H1 (cell line): ENCODE results near the gene NOL9. TPM values are rescaled to one million over a fixed set of nuclear protein-coding genes. Genes with fewer than 3 reads are reported as not detected.

Experiments
- CTCF ChIA-PET: fragments of 300-600 bp; sonication (Branson Sonifier 250); formaldehyde crosslinking; loops from one replicate; lab custom pipeline; 2021; ENCODE audit not compliant: partially characterized antibody; lab: Charles Lee
- POLR2A ChIA-PET: fragments of 300-600 bp; sonication (Branson Sonifier 250); formaldehyde crosslinking; loops from one replicate; lab custom pipeline; 2021; ENCODE audit warnings: inconsistent platforms; ENCODE audit not compliant: partially characterized antibody; lab: Charles Lee
- DNase-seq, 2 experiments: peaks; one replicate each; pipeline versions ENCODE4 v3.0.0 to v3.0.0-alpha.2; 2010 to 2022; ENCODE audit warnings: low spot score in 2 of 2, low read depth in 1 of 2, mixed read lengths in 1 of 2
- FAIRE-seq: peaks from 2 replicates; lab custom pipeline; 2011; peaks lifted over from hg19 to GRCh38; lab: Jason Lieb, UNC
- H2AFZ ChIP-seq: 2 replicates; pipeline ENCODE4 v1.8.1; 2012; ENCODE audit warnings: low read length, inconsistent platforms
- H2AK5ac ChIP-seq: 2 replicates; pipeline ENCODE4 v1.6.1; 2013; ENCODE audit warnings: low read depth, low read length
- H2BK120ac ChIP-seq: replicated peaks from 2 replicates; pipeline ENCODE3; 2013; ENCODE audit warnings: low read depth, low read length, inconsistent platforms
- H2BK12ac ChIP-seq: 2 replicates; pipeline ENCODE4 v1.6.1; 2013; ENCODE audit warnings: low read depth, low read length
- H2BK15ac ChIP-seq: 2 replicates; pipeline ENCODE4 v1.6.1; 2013; ENCODE audit warnings: low read length
- H2BK20ac ChIP-seq: 2 replicates; pipeline ENCODE4 v1.6.1; 2013; ENCODE audit warnings: low read length
- H2BK5ac ChIP-seq: 2 replicates; pipeline ENCODE4 v1.6.1; 2013; ENCODE audit warnings: low read depth, low read length
- H3K14ac ChIP-seq: 2 replicates; pipeline ENCODE4 v1.6.1; 2013; ENCODE audit warnings: inconsistent platforms; ENCODE audit not compliant: insufficient read length
- H3K18ac ChIP-seq: 2 replicates; pipeline ENCODE4 v1.6.1; 2013; ENCODE audit warnings: low read length; ENCODE audit errors: extremely low read depth
- H3K23ac ChIP-seq: 2 replicates; pipeline ENCODE4 v1.6.1; 2013; ENCODE audit warnings: inconsistent platforms; ENCODE audit not compliant: insufficient read length
- H3K23me2 ChIP-seq: 2 replicates; pipeline ENCODE4 v1.6.1; 2013; ENCODE audit warnings: low read depth, low read length
- H3K27ac ChIP-seq: 2 replicates; pipeline ENCODE4 v1.6.1; 2011; ENCODE audit warnings: low read depth, low read length, inconsistent platforms
- H3K27me3 ChIP-seq, 4 experiments: replicated peaks in 1 of 4; 1 replicate in 1 of 4; 2 replicates in 3 of 4; pipeline versions ENCODE4 v1.6.1 to v1.8.1; 2011 to 2013; ENCODE audit warnings: low read length in 3 of 4, mild to moderate bottlenecking in 3 of 4, inconsistent platforms in 2 of 4, mixed read lengths in 2 of 4, moderate library complexity in 1 of 4; ENCODE audit not compliant: control insufficient read depth in 3 of 4, insufficient read depth in 3 of 4; ENCODE audit errors: extremely low read depth in 1 of 4
- H3K36me3 ChIP-seq, 4 experiments: 2 replicates each; pipeline versions ENCODE4 v1.6.1 to v1.8.1; 2011 to 2013; ENCODE audit warnings: mild to moderate bottlenecking in 4 of 4, low read length in 3 of 4, moderate library complexity in 2 of 4, control low read depth in 1 of 4, inconsistent platforms in 1 of 4; ENCODE audit not compliant: insufficient read depth in 4 of 4, control insufficient read depth in 2 of 4
- H3K4ac ChIP-seq: replicated peaks from 2 replicates; pipeline ENCODE3; 2013; ENCODE audit warnings: low read length, low read depth, mixed read lengths, inconsistent platforms; ENCODE audit not compliant: insufficient read length
- H3K4me1 ChIP-seq, 4 experiments: replicated peaks in 1 of 4; 1 replicate in 1 of 4; 2 replicates in 3 of 4; pipeline versions ENCODE4 v1.6.1 to v1.8.1; 2011 to 2013; ENCODE audit warnings: low read length in 3 of 4, inconsistent platforms in 2 of 4, mixed read lengths in 1 of 4; ENCODE audit not compliant: insufficient read depth in 4 of 4, control insufficient read depth in 3 of 4
- H3K4me2 ChIP-seq, 2 experiments: 2 replicates each; pipeline versions ENCODE4 v1.6.1 to v1.8.1; 2011 to 2013; ENCODE audit warnings: low read depth in 2 of 2, low read length in 2 of 2, control low read depth in 1 of 2, inconsistent platforms in 1 of 2, mild to moderate bottlenecking in 1 of 2; ENCODE audit not compliant: insufficient read depth in 1 of 2
- H3K4me3 ChIP-seq, 4 experiments: fragments of 200-600, 300-600 bp in 1 of 4; sonication (generic), shearing (Covaris generic), sonication (Bioruptor Twin) in 1 of 4; 2 replicates each; pipeline versions ENCODE4 v1.5.1 to v1.8.1; 2011 to 2016; ENCODE audit warnings: low read length in 4 of 4, low read depth in 3 of 4, control low read depth in 2 of 4, inconsistent platforms in 2 of 4, mild to moderate bottlenecking in 2 of 4, mixed read lengths in 1 of 4, moderate library complexity in 1 of 4; ENCODE audit not compliant: insufficient read depth in 2 of 4; ENCODE audit errors: extremely low read depth in 1 of 4
- H3K56ac ChIP-seq: replicated peaks from 2 replicates; pipeline ENCODE3; 2013; ENCODE audit warnings: low read depth, mild to moderate bottlenecking, mixed read lengths, low read length, inconsistent platforms; ENCODE audit not compliant: insufficient read length
- H3K79me1 ChIP-seq: 2 replicates; pipeline ENCODE4 v1.6.1; 2013; ENCODE audit warnings: low read depth, low read length, control low read depth
- H3K79me2 ChIP-seq, 2 experiments: 2 replicates each; pipeline versions ENCODE4 v1.6.1 to v1.8.1; 2012 to 2013; ENCODE audit warnings: low read length in 2 of 2, mild to moderate bottlenecking in 2 of 2, inconsistent platforms in 1 of 2; ENCODE audit not compliant: insufficient read depth in 2 of 2, control insufficient read depth in 1 of 2
- H3K9ac ChIP-seq, 4 experiments: replicated peaks in 1 of 4; 1 replicate in 1 of 4; 2 replicates in 3 of 4; pipeline versions ENCODE4 v1.6.1 to v1.8.1; 2011 to 2013; ENCODE audit warnings: low read depth in 3 of 4, low read length in 3 of 4, control low read depth in 2 of 4, mild to moderate bottlenecking in 2 of 4, moderate library complexity in 2 of 4, inconsistent platforms in 1 of 4; ENCODE audit errors: extremely low read depth in 1 of 4
- H3K9me3 ChIP-seq, 2 experiments: 2 replicates each; pipeline versions ENCODE4 v1.6.1 to v1.8.1; 2012 to 2013; ENCODE audit warnings: mild to moderate bottlenecking in 2 of 2, moderate library complexity in 2 of 2, control low read depth in 1 of 2, inconsistent platforms in 1 of 2, low read depth in 1 of 2, low read length in 1 of 2, mixed read lengths in 1 of 2; ENCODE audit not compliant: insufficient read depth in 2 of 2
- H4K20me1 ChIP-seq, 2 experiments: replicated peaks in 1 of 2; 2 replicates each; pipeline versions ENCODE3 to v1.8.1; 2011 to 2013; ENCODE audit warnings: inconsistent platforms in 2 of 2, low read length in 2 of 2, mild to moderate bottlenecking in 1 of 2; ENCODE audit not compliant: insufficient read depth in 2 of 2, control insufficient read depth in 1 of 2
- H4K5ac ChIP-seq: 2 replicates; pipeline ENCODE4 v1.6.1; 2013; ENCODE audit warnings: low read length, low read depth, mixed read lengths, inconsistent platforms; ENCODE audit not compliant: insufficient read length
- H4K8ac ChIP-seq: 2 replicates; pipeline ENCODE4 v1.8.0; 2013; ENCODE audit warnings: mild to moderate bottlenecking, moderate library complexity, low read length, inconsistent platforms; ENCODE audit not compliant: insufficient read depth; ENCODE audit errors: extremely low read depth
- H4K91ac ChIP-seq: replicated peaks from 2 replicates; pipeline ENCODE3; 2013; ENCODE audit warnings: low read length, mixed read lengths, inconsistent platforms; ENCODE audit not compliant: insufficient read length
- CEBPB ChIP-seq: IDR thresholded peaks from 2 replicates; pipeline ENCODE4 v1.6.1; 2012; ENCODE audit warnings: low read depth, low read length
- CHD2 ChIP-seq: IDR thresholded peaks from 2 replicates; pipeline ENCODE4 v1.6.1; 2012; ENCODE audit warnings: low read length, improper control_type of control experiment
- CREB1 ChIP-seq: IDR thresholded peaks from 2 replicates; pipeline ENCODE4 v1.6.1; 2012; ENCODE audit warnings: inconsistent platforms
- GTF2F1 ChIP-seq: IDR thresholded peaks from 2 replicates; pipeline ENCODE4 v1.6.1; 2012; ENCODE audit warnings: low read depth, low read length, improper control_type of control experiment, borderline replicate concordance
- HDAC6 ChIP-seq: IDR thresholded peaks from one replicate; pipeline ENCODE4 v1.7.1; 2012; ENCODE audit warnings: low read depth, mild to moderate bottlenecking, inconsistent platforms, low read length, moderate library complexity
- NANOG ChIP-seq: IDR thresholded peaks from 2 replicates; pipeline ENCODE4 v1.6.1; 2011; ENCODE audit warnings: low read length, low read depth, mild to moderate bottlenecking, inconsistent platforms; ENCODE audit not compliant: insufficient read depth, poor library complexity, severe bottlenecking
- POLR2A ChIP-seq, 2 experiments: IDR thresholded peaks; 1 replicate in 1 of 2; 2 replicates in 1 of 2; pipeline ENCODE4 v1.6.1; 2011; ENCODE audit warnings: low read depth in 2 of 2, low read length in 2 of 2, mild to moderate bottlenecking in 2 of 2; ENCODE audit errors: control extremely low read depth in 1 of 2
- RFX5 ChIP-seq: IDR thresholded peaks from 2 replicates; pipeline ENCODE4 v1.6.1; 2011; ENCODE audit warnings: low read depth, low read length, improper control_type of control experiment, borderline replicate concordance
- SIN3A ChIP-seq, 2 experiments: IDR thresholded peaks in 1 of 2; conservative IDR thresholded peaks in 1 of 2; 2 replicates each; pipeline ENCODE4 v1.6.1; 2011 to 2012; ENCODE audit warnings: low read length in 2 of 2, improper control_type of control experiment in 1 of 2, low read depth in 1 of 2, mild to moderate bottlenecking in 1 of 2
- SIRT6 ChIP-seq: IDR thresholded peaks from one replicate; pipeline ENCODE4 v1.7.1; 2012; ENCODE audit warnings: low read length, inconsistent platforms
- SP4 ChIP-seq: IDR thresholded peaks from 2 replicates; pipeline ENCODE4 v1.6.1; 2012; ENCODE audit warnings: low read length, inconsistent platforms
- WGBS, 2 experiments: shearing (Covaris generic) in 1 of 2; methylation state at CpG; one replicate each; pipeline versions ENCODE4 v1.1.6 to v1.1.7; 2013 to 2015; ENCODE audit warnings: low lambda C conversion rate in 2 of 2, mixed read lengths in 2 of 2, inconsistent platforms in 1 of 2, low coverage in 1 of 2, missing lambda C conversion rate in 1 of 2; ENCODE audit not compliant: insufficient replicate concordance in 2 of 2, insufficient coverage in 1 of 2, insufficient read length in 1 of 2; ENCODE audit errors: extremely low coverage in 1 of 2, missing lambda C conversion rate in 1 of 2; 5-methylcytosine and 5-hydroxymethylcytosine counted together
- polyA plus RNA-seq, 7 experiments: library from polyadenylated mRNA; depleted of rRNA in 3 of 7; stranded (reverse) in 5 of 7; unstranded in 2 of 7; fragments of >200 nt in 5 of 7; fragments of 200-250 nt in 2 of 7; gene quantifications; 1 replicate in 5 of 7; 2 replicates in 1 of 7; 4 replicates in 1 of 7; pipeline versions ENCODE4 v1.2.1 to v1.2.3, GENCODE V29; 2011 to 2013; ENCODE audit warnings: missing spikeins in 2 of 7, mixed read lengths in 2 of 7
- total RNA-seq: library from RNA; stranded (reverse); fragmentation: NEBNext Ultra II Directional; extraction: Animal tissue kit (Norgen Biotek cat#: 25700); gene quantifications from 2 replicates; pipeline ENCODE4 v1.2.1, GENCODE V29; 2021
- TF ChIP-seq, protein P1 (sequence below): IDR thresholded peaks from 2 replicates; pipeline ENCODE4 v1.6.1; 2012; ENCODE audit warnings: inconsistent platforms
- TF ChIP-seq, protein P2 (sequence below): IDR thresholded peaks from 2 replicates; pipeline ENCODE4 v1.6.1; 2011; ENCODE audit warnings: low read length, improper control_type of control experiment

NOL9 gene
- total and polyA plus RNA-seq, 2 of the 8 experiments (the other 6 are each of a cell fraction or from before 2014, with no cell fraction given), result 17.1 to 38.1 TPM

DNA sequence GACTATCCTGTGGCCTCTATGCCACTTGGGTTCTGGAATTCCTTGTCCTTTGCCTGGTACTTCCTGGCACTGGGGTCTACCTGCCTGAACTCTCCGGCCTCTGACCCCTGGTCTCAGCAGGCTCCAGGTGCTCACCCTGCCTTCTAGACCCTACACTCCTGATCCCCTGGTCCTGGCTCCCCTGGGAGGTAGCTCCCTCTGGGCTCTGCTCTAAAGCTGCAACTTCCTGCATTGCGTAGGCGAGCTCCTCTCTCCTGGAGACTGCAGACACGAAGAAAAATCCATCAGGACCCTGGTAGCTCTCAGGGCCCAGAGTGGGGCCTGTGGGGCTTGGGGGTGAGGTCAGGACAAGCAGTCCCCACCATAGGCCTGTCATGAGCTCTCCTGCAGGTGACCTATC lies 55.0 kb downstream of the NOL9 start:
- POLR2A ChIA-PET, result interaction anchor here (0.7 to 1.5 kb wide), 5 partner anchors 13 to 104 kb away, joined by 3 to 4 read pairs (median 4); no protein-coding TSS in a partner anchor
- Histone ChIP-seq H3K4me3 (no peak overlapping the region), H3K56ac (no peak overlapping the region), H3K4ac (peak overlapping the region; percentile 51), H3K9ac (no peak overlapping the region), H2BK120ac (no peak overlapping the region), H3K27me3 (peaks cover 0 to 31% (median 20%) of the 10 kb centered on the region in 4 experiments; a peak in 5 of 7 replicates), H3K9me3 (no peaks in the 10 kb centered on the region), H2AFZ (no peak overlapping the region), H3K23ac (no peak overlapping the region), H4K91ac (no peak overlapping the region), H2BK15ac (no peak overlapping the region), H4K8ac (no peak overlapping the region), H3K4me1 (peaks cover 0 to 27% (median 14%) of the 10 kb centered on the region in 4 experiments; a peak in 6 of 7 replicates), H3K27ac (no peak overlapping the region), H3K14ac (no peak overlapping the region), H2BK12ac (no peak overlapping the region), H3K36me3 (no peaks in the 10 kb centered on the region), H2BK20ac (no peak overlapping the region), H2BK5ac (no peak overlapping the region), H2AK5ac (no peak overlapping the region), H3K79me1 (no peaks in the 10 kb centered on the region; the same call in 1 of the 2 replicates), H3K4me2 (no peak overlapping the region), H4K20me1 (peaks cover 4% of the 10 kb centered on the region in 2 experiments), H4K5ac (no peak overlapping the region), H3K23me2 (peaks cover 12% of the 10 kb centered on the region; the same call in 1 of the 2 replicates), H3K79me2 (no peaks in the 10 kb centered on the region), H3K18ac (no peak overlapping the region)
- CTCF ChIA-PET, result interaction anchor here (0.7 to 10.2 kb wide), 9 partner anchors 9 to 82 kb away, joined by 3 to 107 read pairs (median 3); no protein-coding TSS in a partner anchor
- 92% methylated on average over 4 of the region's 4 CpGs; no CpG with 5 or more reads in 1 of the 2 experiments for WGBS, 2 experiments
- FAIRE-seq (no peak), DNase-seq (no peak)
- TF ChIP-seq CEBPB (no peak), SIRT6 (no peak), CHD2 (no peak), RFX5 (no peak), GTF2F1 (no peak), HDAC6 (no peak), CREB1 (no peak), SP4 (no peak), POLR2A (IDR thresholded peaks at IDR 0.05; ENCODE audit: control extremely low read depth in 1 of 2, low read depth in 2 of 2, low read length in 2 of 2) (no peak), SIN3A (conservative IDR thresholded peaks at IDR 0.05 in 1 of 2, IDR thresholded peaks at IDR 0.05 in 1 of 2; ENCODE audit: low read depth in 1 of 2, low read length in 2 of 2) (no peak), NANOG (no peak)
- TF ChIP-seq, protein P1, sequence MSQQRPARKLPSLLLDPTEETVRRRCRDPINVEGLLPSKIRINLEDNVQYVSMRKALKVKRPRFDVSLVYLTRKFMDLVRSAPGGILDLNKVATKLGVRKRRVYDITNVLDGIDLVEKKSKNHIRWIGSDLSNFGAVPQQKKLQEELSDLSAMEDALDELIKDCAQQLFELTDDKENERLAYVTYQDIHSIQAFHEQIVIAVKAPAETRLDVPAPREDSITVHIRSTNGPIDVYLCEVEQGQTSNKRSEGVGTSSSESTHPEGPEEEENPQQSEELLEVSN, result no peak
- TF ChIP-seq, protein P2, sequence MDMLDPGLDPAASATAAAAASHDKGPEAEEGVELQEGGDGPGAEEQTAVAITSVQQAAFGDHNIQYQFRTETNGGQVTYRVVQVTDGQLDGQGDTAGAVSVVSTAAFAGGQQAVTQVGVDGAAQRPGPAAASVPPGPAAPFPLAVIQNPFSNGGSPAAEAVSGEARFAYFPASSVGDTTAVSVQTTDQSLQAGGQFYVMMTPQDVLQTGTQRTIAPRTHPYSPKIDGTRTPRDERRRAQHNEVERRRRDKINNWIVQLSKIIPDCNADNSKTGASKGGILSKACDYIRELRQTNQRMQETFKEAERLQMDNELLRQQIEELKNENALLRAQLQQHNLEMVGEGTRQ, result no peak
